SK-N-MC (cell line): ENCODE data around the gene LGALS7.

Experiments
- DNase-seq: peaks from one replicate; pipeline ENCODE4 v3.0.0-alpha.2; 2011; ENCODE audit warnings: low read depth, low spot score
- H3K27ac ChIP-seq: fragments of 200-600 bp; sonication (generic); 2 replicates; pipeline ENCODE4 v1.5.1; 2016; ENCODE audit warnings: mixed run types
- H3K36me3 ChIP-seq: fragments of 200-600 bp; sonication (generic); 2 replicates; pipeline ENCODE4 v1.6.1; 2017; ENCODE audit warnings: antibody characterized with exemption, low read length, mixed read lengths; ENCODE audit not compliant: insufficient read depth
- H3K4me3 ChIP-seq: fragments of 200-600 bp; sonication (generic); 2 replicates; pipeline ENCODE4 v1.5.1; 2016
- H3K9ac ChIP-seq: fragments of 200-600 bp; sonication (generic); 2 replicates; pipeline ENCODE4 v1.8.0; 2017; ENCODE audit warnings: mixed run types, mixed read lengths; ENCODE audit not compliant: insufficient read length
- H3K9me3 ChIP-seq: fragments of 200-600 bp; sonication (generic); 2 replicates; pipeline ENCODE4 v1.6.1; 2017; ENCODE audit warnings: low read depth, mild to moderate bottlenecking, antibody characterized with exemption, low read length, moderate library complexity, mixed read lengths
- EZH2 ChIP-seq: fragments of 200-600 bp; sonication (generic); IDR thresholded peaks from one replicate; pipeline ENCODE4 v1.6.1; 2017; ENCODE audit warnings: antibody characterized with exemption
- FOXP2 ChIP-seq: optimal IDR thresholded peaks from 2 replicates; pipeline ENCODE3; 2011; ENCODE audit warnings: mild to moderate bottlenecking, moderate library complexity; ENCODE audit not compliant: insufficient read depth; ENCODE audit errors: extremely low read length, control extremely low read depth
- POLR2AphosphoS5 ChIP-seq: IDR thresholded peaks from 2 replicates; pipeline ENCODE4 v1.6.1; 2012; ENCODE audit warnings: mild to moderate bottlenecking, low read depth, low read length, borderline replicate concordance

The LGALS7 gene

GRCh38 chr19:38744874-38745273, 28.4 kb downstream of the LGALS7 start:
- TF ChIP-seq POLR2AphosphoS5 (no peak), EZH2 (no peak), FOXP2 (no peak)
- no peaks in the 10 kb centered on the region for H3K9me3 ChIP-seq
- H3K36me3 ChIP-seq, result no peaks in the 10 kb centered on the region
- no peak for DNase-seq
- H3K9ac ChIP-seq, result no peak overlapping the region
- no peak overlapping the region for H3K27ac ChIP-seq
- H3K4me3 ChIP-seq, result no peak overlapping the region

GRCh38 chr19:38744298-38744681, 29.0 kb downstream of the LGALS7 start, which contains the start of gene CAPN12:
CAPN12 (minus strand) TSS chr19:38744474; CDS start chr19:38744165, 309 bp downstream.
- no peak for TF ChIP-seq POLR2AphosphoS5
- TF ChIP-seq EZH2, result no peak
- no peak for TF ChIP-seq FOXP2

GRCh38 chr19:38743394-38744297, 29.7 kb downstream of the LGALS7 start:
- Histone ChIP-seq H3K36me3 (no peaks in the 10 kb centered on the region), H3K27ac (no peak overlapping the region), H3K9ac (no peak overlapping the region), H3K9me3 (no peaks in the 10 kb centered on the region), H3K4me3 (no peak overlapping the region)
- TF ChIP-seq EZH2, result no peak
- TF ChIP-seq POLR2AphosphoS5, result no peak
- TF ChIP-seq FOXP2, result no peak
- DNase-seq, result no peak

More at GRCh38 chr19:38744298-38744681, 29.0 kb downstream of the LGALS7 start, which contains the start of gene CAPN12:
- no peak within 1 kb of the TSS for H3K4me3 ChIP-seq
- H3K9me3 ChIP-seq, result no peaks in the 10 kb centered on the region
- DNase-seq, result no peak
- no peak within 1 kb of the TSS for H3K9ac ChIP-seq
- H3K36me3 ChIP-seq, result no peaks in the 10 kb centered on the region
- no peak within 1 kb of the TSS for H3K27ac ChIP-seq

- no peaks in the 10 kb centered on the region for H3K36me3 ChIP-seq
- H3K9me3 ChIP-seq, result no peaks in the 10 kb centered on the region
- no peak overlapping the region for H3K4me3 ChIP-seq
- H3K27ac ChIP-seq, result no peak overlapping the region
- TF ChIP-seq EZH2, result no peak
- no peak for TF ChIP-seq FOXP2
- no peak for TF ChIP-seq POLR2AphosphoS5
- no peak for DNase-seq
- H3K9ac ChIP-seq, result no peak overlapping the region
Measured at GRCh38 chr19:38742906-38743305, 30.4 kb downstream of the LGALS7 start.

GRCh38 chr19:38742296-38742695, 31.0 kb downstream of the LGALS7 start:
- Histone ChIP-seq H3K9me3 (no peaks in the 10 kb centered on the region), H3K36me3 (no peaks in the 10 kb centered on the region), H3K9ac (no peak overlapping the region), H3K4me3 (no peak overlapping the region), H3K27ac (no peak overlapping the region)
- TF ChIP-seq FOXP2 (no peak), POLR2AphosphoS5 (no peak), EZH2 (no peak)
- DNase-seq, result no peak

GRCh38 chr19:38741670-38742069, 31.6 kb downstream of the LGALS7 start:
- TF ChIP-seq EZH2, result no peak
- no peak for TF ChIP-seq POLR2AphosphoS5
- no peak for TF ChIP-seq FOXP2
- Histone ChIP-seq H3K9ac (no peak overlapping the region), H3K36me3 (no peaks in the 10 kb centered on the region), H3K9me3 (no peaks in the 10 kb centered on the region), H3K27ac (no peak overlapping the region), H3K4me3 (no peak overlapping the region)
- DNase-seq, result no peak

- no peaks in the 10 kb centered on the region for H3K9me3 ChIP-seq
- H3K4me3 ChIP-seq, result no peak overlapping the region
- no peak overlapping the region for H3K9ac ChIP-seq
- no peak overlapping the region for H3K27ac ChIP-seq
- no peaks in the 10 kb centered on the region for H3K36me3 ChIP-seq
- DNase-seq, result no peak
- TF ChIP-seq POLR2AphosphoS5, result no peak
- TF ChIP-seq FOXP2, result no peak
Measured at GRCh38 chr19:38740932-38741331, 32.4 kb downstream of the LGALS7 start.

GRCh38 chr19:38740257-38740592, 33.1 kb downstream of the LGALS7 start:
- no peaks in the 10 kb centered on the region for H3K36me3 ChIP-seq
- H3K9ac ChIP-seq, result no peak overlapping the region
- TF ChIP-seq EZH2, result no peak
- TF ChIP-seq POLR2AphosphoS5, result no peak
- no peak for TF ChIP-seq FOXP2
- no peak for DNase-seq
- no peaks in the 10 kb centered on the region for H3K9me3 ChIP-seq
- H3K4me3 ChIP-seq, result no peak overlapping the region
- H3K27ac ChIP-seq, result no peak overlapping the region

GRCh38 chr19:38739440-38740256, 33.7 kb downstream of the LGALS7 start:
- Histone ChIP-seq H3K9ac (no peak overlapping the region), H3K4me3 (no peak overlapping the region), H3K9me3 (no peaks in the 10 kb centered on the region), H3K27ac (no peak overlapping the region), H3K36me3 (no peaks in the 10 kb centered on the region)
- DNase-seq, result no peak
- TF ChIP-seq EZH2, result no peak
